ENCODE measurements around the gene PCNX4.

The PCNX4 gene

DNA sequence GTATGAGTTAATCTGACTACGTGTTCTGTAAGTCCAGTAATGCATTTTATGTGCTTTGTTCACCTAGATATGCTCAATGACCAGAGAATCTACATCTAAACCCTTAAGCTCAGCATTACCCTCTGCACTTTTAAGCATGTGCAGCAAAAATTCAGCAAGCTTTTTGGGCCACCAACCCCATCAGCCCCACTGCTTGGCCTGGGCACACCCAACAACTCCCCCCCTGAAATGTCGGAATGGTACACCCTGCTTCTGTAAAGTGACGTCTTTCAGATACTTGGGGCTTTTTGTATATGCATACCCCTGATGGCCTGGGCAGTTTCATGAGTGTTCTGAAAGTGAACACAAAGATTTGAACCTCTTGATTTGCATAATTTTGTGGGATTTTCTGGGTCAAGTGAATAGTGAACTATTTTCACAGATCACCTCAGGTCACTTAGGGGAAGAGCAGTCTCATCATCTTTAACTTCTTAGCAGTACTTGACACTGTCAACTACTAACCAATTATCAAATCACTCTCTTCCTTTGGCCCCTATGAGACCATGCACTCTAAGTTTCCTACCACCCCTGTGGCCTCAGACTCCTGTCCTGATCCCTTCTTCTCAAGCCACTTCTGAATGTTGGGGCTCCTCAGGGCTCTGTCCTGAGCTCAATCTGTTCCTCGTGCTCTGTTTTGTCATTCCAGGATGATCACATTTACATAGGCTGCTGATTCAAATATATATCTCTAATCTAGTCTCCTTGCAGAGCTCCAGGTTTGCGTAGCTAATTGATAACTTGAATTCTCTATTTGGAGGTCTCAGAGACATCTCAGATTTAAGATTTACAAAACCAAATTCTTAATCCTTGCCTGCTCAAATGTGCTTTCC lies 121.0 kb downstream of the PCNX4 start:
- no peak for FAIRE-seq

DNA sequence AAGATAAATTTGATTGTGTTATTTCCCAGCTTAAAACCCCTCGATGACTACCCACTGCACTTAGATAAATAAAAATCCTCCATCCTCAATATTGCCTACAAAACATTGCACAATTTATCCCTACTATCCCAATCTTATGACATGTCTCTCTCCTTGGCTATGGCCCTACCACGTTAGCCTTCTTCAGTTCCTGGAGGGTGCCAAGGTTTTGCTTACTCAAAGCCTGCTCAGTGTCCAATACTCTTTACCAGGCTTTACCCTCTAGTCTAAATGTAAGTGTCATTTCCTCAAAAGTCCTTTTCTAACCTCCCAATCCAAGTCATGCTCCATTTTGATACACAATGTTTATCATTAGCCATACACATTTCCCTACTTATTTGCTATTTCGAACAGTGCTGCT lies 122.3 kb downstream of the PCNX4 start:
- FAIRE-seq = no peak

DNA sequence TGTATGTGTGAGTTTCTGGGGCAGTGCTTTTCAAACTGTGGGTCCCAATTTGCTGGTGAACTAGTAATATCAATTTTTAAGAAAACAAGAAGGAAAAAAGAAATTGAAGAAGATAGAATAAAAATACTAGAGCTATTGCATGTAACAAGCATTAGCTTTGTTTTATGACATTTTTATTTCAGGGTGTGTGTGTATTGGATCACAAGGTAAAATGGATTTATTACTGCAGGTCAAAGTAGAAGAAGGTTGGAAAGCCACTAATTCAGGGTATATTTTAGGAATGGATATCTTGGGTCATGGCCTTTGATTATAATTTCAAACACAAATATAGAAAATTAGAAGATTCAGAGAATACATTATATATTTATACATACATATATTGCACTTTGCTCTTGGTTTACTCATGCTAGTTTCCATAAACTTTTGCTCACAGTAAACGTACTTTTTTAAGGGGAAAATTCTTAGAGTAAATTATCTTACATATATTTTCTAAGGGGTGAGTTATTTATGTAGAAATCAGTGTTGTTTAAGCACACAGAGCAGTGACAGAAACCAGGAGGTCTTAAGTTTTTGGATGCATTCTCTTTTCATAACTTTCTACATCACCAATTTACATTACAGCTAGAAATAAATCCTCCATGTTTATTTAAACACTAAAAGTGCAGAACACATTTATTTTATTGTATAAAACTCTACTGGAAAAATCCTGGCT lies 122.8 kb downstream of the PCNX4 start:
- FAIRE-seq = no peak

DNA sequence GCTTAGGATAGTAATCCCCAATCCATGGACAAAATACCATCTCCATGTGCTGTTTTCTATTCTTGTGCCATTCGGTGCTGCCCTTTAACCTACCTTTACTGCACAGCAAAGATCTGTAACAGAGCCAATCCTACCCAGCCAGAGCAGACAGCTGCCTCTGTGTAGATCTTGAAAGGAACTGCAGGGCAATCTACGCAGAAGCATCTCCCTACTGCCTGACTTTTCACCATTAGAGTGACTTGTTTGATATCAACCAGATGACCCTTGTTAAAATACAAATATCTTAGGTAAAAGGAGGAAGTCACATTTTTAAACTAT lies 123.4 kb downstream of the PCNX4 start:
- FAIRE-seq = no peak

DNA sequence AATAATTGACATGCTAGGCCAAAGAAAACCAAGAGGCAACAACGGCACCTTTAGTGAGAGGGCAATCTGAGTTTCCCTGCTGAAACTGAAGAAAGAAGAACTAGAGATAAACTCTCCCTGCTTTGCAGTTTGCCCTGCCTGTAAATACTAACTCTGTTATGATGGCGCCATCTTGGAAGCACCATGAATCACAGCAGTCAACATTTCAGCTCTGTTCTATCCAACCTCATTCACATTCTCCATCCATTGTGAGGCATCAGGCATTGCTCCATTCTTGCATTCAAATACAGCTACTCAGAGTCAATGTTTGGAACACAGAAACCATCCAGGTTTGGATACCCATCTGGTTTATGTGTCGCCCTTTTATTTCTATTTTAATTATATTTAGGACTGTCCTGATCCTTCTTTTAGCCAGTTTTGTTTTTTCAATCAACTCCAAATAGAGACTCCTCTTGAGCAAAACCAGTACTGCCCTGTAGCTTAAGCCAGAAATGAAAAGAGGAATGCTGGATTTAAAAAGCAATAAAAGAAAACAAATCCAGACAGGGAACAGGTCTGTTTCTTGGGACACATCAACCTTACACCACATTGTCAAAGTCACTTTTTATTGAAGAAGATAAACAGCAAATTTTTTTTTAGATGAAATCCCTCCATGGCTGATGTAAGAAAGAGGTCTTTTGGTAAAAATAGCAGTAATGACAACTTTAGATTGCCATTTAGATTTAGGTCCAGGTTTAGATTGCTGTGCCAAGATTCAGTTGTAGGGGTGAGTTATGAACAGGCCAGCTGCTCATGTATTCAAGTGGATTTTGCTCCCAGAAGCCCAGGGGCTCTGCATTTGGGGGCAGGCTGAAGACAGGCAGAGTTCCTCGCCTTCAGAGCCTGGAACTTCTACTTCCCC lies 124.0 kb downstream of the PCNX4 start:
- FAIRE-seq = no peak

DNA sequence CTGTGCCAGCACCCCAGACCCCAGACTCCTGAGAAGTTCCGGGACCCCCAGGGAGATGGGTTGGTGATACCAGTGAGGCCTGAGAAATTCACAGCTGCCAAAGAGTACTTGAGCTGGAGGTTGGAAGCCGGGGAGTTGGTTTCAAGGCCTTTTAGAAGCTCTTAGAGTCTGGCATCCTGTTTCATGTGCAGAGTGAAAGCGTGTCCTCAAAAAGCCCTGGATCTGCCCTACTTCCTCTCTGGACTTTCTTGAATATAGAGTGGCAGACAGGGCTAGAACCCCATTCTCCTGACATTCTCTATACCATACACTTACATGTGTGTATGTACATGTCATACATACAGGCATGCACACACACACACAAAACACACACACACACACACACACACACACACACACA lies 126.0 kb downstream of the PCNX4 start:
- no peak for FAIRE-seq

All from G401.6 (cell line).